ENCODE results near the gene ODAD4. TPM values are rescaled to one million over a fixed set of nuclear protein-coding genes. Genes with fewer than 3 reads are reported as not detected.

The ODAD4 gene
- total and polyA plus RNA-seq, 2 of the 8 experiments (the other 6 are each of a cell fraction or from before 2014, with no cell fraction given), result 0.48 to 1.3 TPM

DNA sequence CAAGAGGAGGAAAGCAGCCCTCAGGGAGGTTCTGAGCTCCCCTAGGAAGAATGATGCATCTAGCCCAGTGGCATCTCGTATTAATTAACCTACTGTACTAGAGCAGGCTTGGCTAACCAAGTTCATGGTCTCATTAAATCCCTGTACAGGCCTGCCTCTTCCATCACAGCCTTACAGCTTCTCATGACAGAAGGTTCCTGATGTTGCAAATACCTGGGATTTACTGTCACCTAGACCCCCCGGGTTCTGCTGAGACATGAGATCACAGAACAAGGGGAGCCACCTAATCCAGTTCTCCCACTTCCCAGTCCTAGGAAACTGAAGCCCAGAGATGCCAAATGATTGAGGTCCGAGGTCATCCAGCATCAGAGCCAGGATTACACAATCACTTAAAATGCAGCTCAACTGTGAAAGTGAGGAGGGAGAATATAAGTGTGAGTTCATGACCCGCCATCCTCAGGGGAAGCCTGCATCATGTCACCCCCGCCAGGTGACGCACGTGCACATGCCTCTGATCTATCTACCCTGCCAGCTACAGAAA lies 35.6 kb upstream of the ODAD4 start:
- Histone ChIP-seq H4K8ac (ENCODE audit: extremely low read depth, insufficient read depth, low read length) (no peak overlapping the region), H2BK20ac (ENCODE audit: low read length) (no peak overlapping the region), H2BK120ac (replicated peaks; ENCODE audit: low read depth, low read length) (no peak overlapping the region), H3K4me1 (replicated peaks in 1 of 4; ENCODE audit: control insufficient read depth in 3 of 4, insufficient read depth in 4 of 4, low read length in 3 of 4) (no peaks in the 10 kb centered on the region), H3K18ac (ENCODE audit: extremely low read depth, low read length) (no peak overlapping the region), H2BK15ac (ENCODE audit: low read length) (no peak overlapping the region), H3K4ac (replicated peaks; ENCODE audit: insufficient read length, low read depth, low read length) (no peak overlapping the region), H3K4me2 (ENCODE audit: insufficient read depth in 1 of 2, low read depth in 2 of 2, low read length in 2 of 2) (no peak overlapping the region), H2BK5ac (ENCODE audit: low read depth, low read length) (no peak overlapping the region), H4K5ac (ENCODE audit: insufficient read length, low read depth, low read length) (no peak overlapping the region), H3K23me2 (ENCODE audit: low read depth, low read length) (no peaks in the 10 kb centered on the region), H3K36me3 (ENCODE audit: control insufficient read depth in 2 of 4, insufficient read depth in 4 of 4, low read length in 3 of 4) (peaks cover 45 to 96% (median 81%) of the 10 kb centered on the region in 4 experiments), H3K4me3 (ENCODE audit: extremely low read depth in 1 of 4, insufficient read depth in 2 of 4, low read depth in 3 of 4, low read length in 4 of 4) (no peak overlapping the region), H3K56ac (replicated peaks; ENCODE audit: insufficient read length, low read depth, low read length) (no peak overlapping the region), H3K9me3 (ENCODE audit: insufficient read depth in 2 of 2, low read depth in 1 of 2, low read length in 1 of 2) (no peaks in the 10 kb centered on the region), H3K79me2 (ENCODE audit: control insufficient read depth in 1 of 2, insufficient read depth in 2 of 2, low read length in 2 of 2) (no peaks in the 10 kb centered on the region; a peak in 1 of 4 replicates), H3K14ac (ENCODE audit: insufficient read length) (no peak overlapping the region), H4K91ac (replicated peaks; ENCODE audit: insufficient read length, low read length) (no peak overlapping the region), H2AFZ (ENCODE audit: low read length) (no peak overlapping the region), H4K20me1 (replicated peaks in 1 of 2; ENCODE audit: control insufficient read depth in 1 of 2, insufficient read depth in 2 of 2, low read length in 2 of 2) (peaks cover 6 to 23% of the 10 kb centered on the region in 2 experiments), H3K79me1 (ENCODE audit: low read depth, low read length) (peaks cover 3% of the 10 kb centered on the region), H3K27ac (ENCODE audit: low read depth, low read length) (no peak overlapping the region), H2AK5ac (ENCODE audit: low read depth, low read length) (no peak overlapping the region), H2BK12ac (ENCODE audit: low read depth, low read length) (no peak overlapping the region), H3K9ac (replicated peaks in 1 of 4; ENCODE audit: extremely low read depth in 1 of 4, low read depth in 3 of 4, low read length in 3 of 4) (no peak overlapping the region), H3K27me3 (replicated peaks in 1 of 4; ENCODE audit: control insufficient read depth in 3 of 4, extremely low read depth in 1 of 4, insufficient read depth in 3 of 4, low read length in 3 of 4) (no peaks in the 10 kb centered on the region), H3K23ac (ENCODE audit: insufficient read length) (no peak overlapping the region)
- ChIA-PET POLR2A (ENCODE audit: partially characterized antibody) (interaction anchor here (0.6 to 6.0 kb wide), 9 partner anchors 10 to 227 kb away, joined by 3 to 33 read pairs (median 4); no protein-coding TSS in a partner anchor), CTCF (ENCODE audit: partially characterized antibody) (interaction anchor here (0.7 to 1.8 kb wide), 11 partner anchors 11 to 199 kb away, joined by 3 to 6 read pairs (median 4); partner anchors contain the start of genes ACLY and ODAD4)
- DNase-seq (ENCODE audit: low read depth in 1 of 2, low spot score in 2 of 2) (no peak), FAIRE-seq (no peak)
- WGBS, 2 experiments (ENCODE audit: extremely low coverage in 1 of 2, insufficient coverage in 1 of 2, insufficient read length in 1 of 2, insufficient replicate concordance in 2 of 2, low coverage in 1 of 2, low lambda C conversion rate in 2 of 2, missing lambda C conversion rate in 1 of 2), result 82% methylated on average over 7 of the region's 7 CpGs; no CpG with 5 or more reads in 1 of the 2 experiments
- TF ChIP-seq JUND (IDR thresholded peaks at IDR 0.05; ENCODE audit: low read length), result no peak
- no peak for TF ChIP-seq ZNF274 (IDR thresholded peaks at IDR 0.05; ENCODE audit: borderline replicate concordance, extremely low read depth, low read length)
- no peak for TF ChIP-seq MAFK (IDR thresholded peaks at IDR 0.05; ENCODE audit: low read depth, low read length)
- no peak for TF ChIP-seq TAF1 (IDR thresholded peaks at IDR 0.05; ENCODE audit: low read depth, low read length)
- TF ChIP-seq, protein P1, sequence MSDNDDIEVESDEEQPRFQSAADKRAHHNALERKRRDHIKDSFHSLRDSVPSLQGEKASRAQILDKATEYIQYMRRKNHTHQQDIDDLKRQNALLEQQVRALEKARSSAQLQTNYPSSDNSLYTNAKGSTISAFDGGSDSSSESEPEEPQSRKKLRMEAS (IDR thresholded peaks at IDR 0.05), result no peak
- TF ChIP-seq RXRA (IDR thresholded peaks at IDR 0.05; ENCODE audit: insufficient read depth, low read depth, low read length), result no peak
- no peak for TF ChIP-seq BACH1 (IDR thresholded peaks at IDR 0.05; ENCODE audit: low read length)
- no peak for TF ChIP-seq RBBP5 (IDR thresholded peaks at IDR 0.05; ENCODE audit: borderline replicate concordance, low read depth, low read length)
- no peak for TF ChIP-seq SIN3A (conservative IDR thresholded peaks at IDR 0.05 in 1 of 2, IDR thresholded peaks at IDR 0.05 in 1 of 2; ENCODE audit: low read depth in 1 of 2, low read length in 2 of 2)
- TF ChIP-seq NANOG (IDR thresholded peaks at IDR 0.05; ENCODE audit: insufficient read depth, low read depth, low read length, poor library complexity, severe bottlenecking), result no peak
- no peak for TF ChIP-seq EGR1 (IDR thresholded peaks at IDR 0.05; ENCODE audit: borderline replicate concordance, low read depth, low read length)
- no peak for TF ChIP-seq SIRT6 (IDR thresholded peaks at IDR 0.05; ENCODE audit: low read length)
- TF ChIP-seq RFX5 (IDR thresholded peaks at IDR 0.05; ENCODE audit: borderline replicate concordance, low read depth, low read length), result no peak

Data from H1 (cell line).